Measurements from ENCODE around the gene NBEA. TPM values are rescaled to one million over a fixed set of nuclear protein-coding genes. Genes with fewer than 3 reads are reported as not detected.

NBEA gene
- total RNA-seq, 2 experiments from 2014 or later: 3.5 to 3.8 TPM

DNA sequence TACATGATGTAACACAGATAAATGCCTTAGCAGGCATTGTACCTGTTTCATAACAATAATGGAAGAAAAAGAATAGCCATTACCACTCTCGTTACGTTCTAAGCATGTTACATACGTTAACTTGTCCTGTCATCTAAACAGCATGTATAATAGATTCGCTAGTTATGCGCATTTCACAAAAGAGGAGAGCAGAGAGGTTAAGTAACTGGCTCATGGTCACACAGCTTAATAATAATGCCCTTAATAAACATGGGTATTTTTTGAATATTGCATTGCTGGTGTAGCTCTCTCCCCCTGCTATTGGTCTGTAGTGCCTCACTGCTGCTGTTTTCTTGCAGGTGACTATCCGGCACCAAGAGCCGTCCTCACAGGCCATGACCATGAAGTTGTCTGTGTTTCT, 722.7 kb downstream of the NBEA start:
- H3K27me3 ChIP-seq (ENCODE audit: control insufficient read depth in 1 of 2, insufficient read depth in 2 of 2, low read length in 2 of 2): no peaks in the 10 kb centered on the region
- ChIA-PET POLR2A (no interaction called here), CTCF (no interaction called here)
- DNase-seq: no peak
- Mint-ChIP-seq H3K4me3 (no peak overlapping the region), H3K27ac (no peak overlapping the region), H3K4me1 (ENCODE audit: low read depth) (no peaks in the 10 kb centered on the region), H3K9me3 (no peaks in the 10 kb centered on the region), H3K27me3 (no peaks in the 10 kb centered on the region), H3K36me3 (ENCODE audit: low read depth) (no peaks in the 10 kb centered on the region)
- no peak overlapping the region for H3K27ac ChIP-seq (ENCODE audit: low read depth in 1 of 2, low read length in 2 of 2)
- no peaks in the 10 kb centered on the region for H3K4me1 ChIP-seq (ENCODE audit: insufficient read depth, low read length)
- no peaks in the 10 kb centered on the region for H3K36me3 ChIP-seq (ENCODE audit: insufficient read depth, low read length)
- H3K4me3 ChIP-seq (ENCODE audit: low read length): no peak overlapping the region
- TF ChIP-seq, protein P1, sequence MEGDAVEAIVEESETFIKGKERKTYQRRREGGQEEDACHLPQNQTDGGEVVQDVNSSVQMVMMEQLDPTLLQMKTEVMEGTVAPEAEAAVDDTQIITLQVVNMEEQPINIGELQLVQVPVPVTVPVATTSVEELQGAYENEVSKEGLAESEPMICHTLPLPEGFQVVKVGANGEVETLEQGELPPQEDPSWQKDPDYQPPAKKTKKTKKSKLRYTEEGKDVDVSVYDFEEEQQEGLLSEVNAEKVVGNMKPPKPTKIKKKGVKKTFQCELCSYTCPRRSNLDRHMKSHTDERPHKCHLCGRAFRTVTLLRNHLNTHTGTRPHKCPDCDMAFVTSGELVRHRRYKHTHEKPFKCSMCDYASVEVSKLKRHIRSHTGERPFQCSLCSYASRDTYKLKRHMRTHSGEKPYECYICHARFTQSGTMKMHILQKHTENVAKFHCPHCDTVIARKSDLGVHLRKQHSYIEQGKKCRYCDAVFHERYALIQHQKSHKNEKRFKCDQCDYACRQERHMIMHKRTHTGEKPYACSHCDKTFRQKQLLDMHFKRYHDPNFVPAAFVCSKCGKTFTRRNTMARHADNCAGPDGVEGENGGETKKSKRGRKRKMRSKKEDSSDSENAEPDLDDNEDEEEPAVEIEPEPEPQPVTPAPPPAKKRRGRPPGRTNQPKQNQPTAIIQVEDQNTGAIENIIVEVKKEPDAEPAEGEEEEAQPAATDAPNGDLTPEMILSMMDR (IDR thresholded peaks at IDR 0.05): no peak
- no peak for ATAC-seq (ENCODE audit: poor library complexity)
- H3K9me3 ChIP-seq (ENCODE audit: control insufficient read depth in 1 of 2, insufficient read depth in 1 of 2, low read length in 2 of 2): peaks cover 0 to 5% of the 10 kb centered on the region in 2 experiments
- intact Hi-C loops (cut with DNase I, micrococcal nuclease): no loop called here

DNA sequence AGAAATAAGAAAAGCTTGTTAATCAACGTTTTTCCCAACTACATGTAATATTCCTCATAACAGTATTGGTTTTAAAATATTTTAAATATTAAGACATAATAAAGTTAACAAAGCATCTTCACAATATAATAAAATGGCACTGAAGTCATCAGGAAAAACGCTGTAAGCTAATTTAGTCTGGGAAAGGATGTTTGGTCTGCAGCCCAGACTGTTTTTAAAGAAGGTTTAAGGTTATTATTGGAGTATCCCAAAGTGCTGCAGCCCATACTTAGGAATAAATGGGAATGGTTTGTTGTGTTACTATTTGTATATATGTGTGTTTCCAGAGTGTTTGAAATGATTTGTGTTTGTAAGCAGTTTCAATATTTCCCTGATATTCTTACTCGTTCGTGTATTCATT, 727.3 kb downstream of the NBEA start:
- no peak overlapping the region for H3K27ac ChIP-seq (ENCODE audit: low read depth in 1 of 2, low read length in 2 of 2)
- ATAC-seq (ENCODE audit: poor library complexity) (no peak), DNase-seq (no peak)
- H3K27me3 ChIP-seq (ENCODE audit: control insufficient read depth in 1 of 2, insufficient read depth in 2 of 2, low read length in 2 of 2): no peaks in the 10 kb centered on the region
- H3K4me1 Mint-ChIP-seq (ENCODE audit: low read depth): no peaks in the 10 kb centered on the region
- no peak overlapping the region for H3K4me3 ChIP-seq (ENCODE audit: low read length)
- peaks cover 0 to 20% of the 10 kb centered on the region in 2 experiments for H3K9me3 ChIP-seq (ENCODE audit: control insufficient read depth in 1 of 2, insufficient read depth in 1 of 2, low read length in 2 of 2)
- H3K27me3 Mint-ChIP-seq: no peaks in the 10 kb centered on the region
- H3K4me1 ChIP-seq (ENCODE audit: insufficient read depth, low read length): no peaks in the 10 kb centered on the region
- H3K36me3 Mint-ChIP-seq (ENCODE audit: low read depth): no peaks in the 10 kb centered on the region
- H3K9me3 Mint-ChIP-seq: no peaks in the 10 kb centered on the region
- H3K36me3 ChIP-seq (ENCODE audit: insufficient read depth, low read length): no peaks in the 10 kb centered on the region
- H3K4me3 Mint-ChIP-seq: no peak overlapping the region
- POLR2A ChIA-PET: no interaction called here
- TF ChIP-seq, protein P1 (IDR thresholded peaks at IDR 0.05): no peak
- H3K27ac Mint-ChIP-seq: no peak overlapping the region
- CTCF ChIA-PET: no interaction called here
- intact Hi-C loops (cut with DNase I, micrococcal nuclease): no loop called here

DNA sequence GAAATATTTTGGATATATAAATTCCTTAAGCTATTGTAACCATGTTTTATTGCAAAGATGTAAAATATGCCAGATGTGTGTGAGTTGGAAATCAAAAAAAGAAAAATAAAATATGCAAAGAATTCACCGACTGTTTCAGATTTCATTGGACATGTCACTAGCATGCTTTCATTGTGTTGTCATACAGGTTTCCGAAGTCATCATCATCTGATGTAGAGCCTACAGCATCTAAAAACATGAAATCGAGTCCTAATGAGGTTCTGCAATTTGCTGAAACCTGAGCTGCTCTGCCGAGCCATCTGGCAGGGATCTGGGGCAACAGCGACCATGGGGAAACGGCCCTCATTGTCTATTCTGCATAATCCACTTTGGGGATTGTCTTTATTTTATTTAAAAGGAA, 730.5 kb downstream of the NBEA start:
- H3K9me3 Mint-ChIP-seq: no peaks in the 10 kb centered on the region
- ChIA-PET CTCF (no interaction called here), POLR2A (no interaction called here)
- peaks cover 0 to 24% of the 10 kb centered on the region in 2 experiments for H3K9me3 ChIP-seq (ENCODE audit: control insufficient read depth in 1 of 2, insufficient read depth in 1 of 2, low read length in 2 of 2)
- intact Hi-C loops (cut with DNase I, micrococcal nuclease): no loop called here
- no peaks in the 10 kb centered on the region for H3K36me3 ChIP-seq (ENCODE audit: insufficient read depth, low read length)
- no peak overlapping the region for H3K27ac ChIP-seq (ENCODE audit: low read depth in 1 of 2, low read length in 2 of 2)
- H3K4me3 ChIP-seq (ENCODE audit: low read length): no peak overlapping the region
- no peaks in the 10 kb centered on the region for H3K4me1 ChIP-seq (ENCODE audit: insufficient read depth, low read length)
- no peaks in the 10 kb centered on the region for H3K36me3 Mint-ChIP-seq (ENCODE audit: low read depth)
- H3K27ac Mint-ChIP-seq: no peak overlapping the region
- H3K4me1 Mint-ChIP-seq (ENCODE audit: low read depth): no peaks in the 10 kb centered on the region
- no peaks in the 10 kb centered on the region for H3K27me3 ChIP-seq (ENCODE audit: control insufficient read depth in 1 of 2, insufficient read depth in 2 of 2, low read length in 2 of 2)
- no peak for ATAC-seq (ENCODE audit: poor library complexity)
- TF ChIP-seq, protein P1 (IDR thresholded peaks at IDR 0.05): no peak
- no peak for DNase-seq
- H3K27me3 Mint-ChIP-seq: no peaks in the 10 kb centered on the region
- no peak overlapping the region for H3K4me3 Mint-ChIP-seq

Data from CD4-positive, alpha-beta T cell (primary cell).